Erythroblast (primary cell): Measurements from ENCODE around the gene CHMP4A.

Experiments used
- GATA1 ChIP-seq: IDR thresholded peaks from 2 replicates; pipeline ENCODE4 v1.6.1; 2011; ENCODE audit warnings: low read depth, mild to moderate bottlenecking, control low read depth, low read length, moderate library complexity
- POLR2A ChIP-seq: IDR thresholded peaks from 2 replicates; pipeline ENCODE4 v1.6.1; 2011; ENCODE audit warnings: mild to moderate bottlenecking, low read length

- no peak for TF ChIP-seq GATA1
- TF ChIP-seq POLR2A, result no peak
Measured at GRCh38 chr14:24243336-24243836, 30.1 kb upstream of the CHMP4A start.
